ENCODE results near the gene PRPF19. TPM values are rescaled to one million over a fixed set of nuclear protein-coding genes. Genes with fewer than 3 reads are reported as not detected.

Gene PRPF19
- total and polyA plus RNA-seq, 2 of the 8 experiments (the other 6 are each of a cell fraction or from before 2014, with no cell fraction given), result 107 to 141 TPM

- TF ChIP-seq CBX8 (IDR thresholded peaks at IDR 0.05; ENCODE audit: borderline replicate concordance, low read depth, low read length), result no peak
- TF ChIP-seq ZNF274 (IDR thresholded peaks at IDR 0.05; ENCODE audit: borderline replicate concordance, extremely low read depth, low read length), result no peak
- no peak for TF ChIP-seq MAFK (IDR thresholded peaks at IDR 0.05; ENCODE audit: low read depth, low read length)
- TF ChIP-seq CHD1 (IDR thresholded peaks at IDR 0.05; ENCODE audit: low read depth, low read length), result no peak
- no peak for TF ChIP-seq BACH1 (IDR thresholded peaks at IDR 0.05; ENCODE audit: low read length)
- no peak for TF ChIP-seq BCL11A (IDR thresholded peaks at IDR 0.05; ENCODE audit: low read depth in 2 of 2, low read length in 2 of 2)
- peak in 1 of 2 experiments; percentile 25; a peak in 1 of 3 replicates for TF ChIP-seq POLR2A (IDR thresholded peaks at IDR 0.05; ENCODE audit: control extremely low read depth in 1 of 2, low read depth in 2 of 2, low read length in 2 of 2)
- TF ChIP-seq GTF2F1 (IDR thresholded peaks at IDR 0.05; ENCODE audit: borderline replicate concordance, low read depth, low read length), result no peak
- TF ChIP-seq CREB1 (IDR thresholded peaks at IDR 0.05), result 0 out of 2 replicates have a peak, but pooled peaks have one; percentile 50
- no peak for TF ChIP-seq SIRT6 (IDR thresholded peaks at IDR 0.05; ENCODE audit: low read length)
- no peak for TF ChIP-seq SUZ12 (IDR thresholded peaks at IDR 0.05; ENCODE audit: low read length)
- TF ChIP-seq CEBPB (IDR thresholded peaks at IDR 0.05; ENCODE audit: low read depth, low read length), result no peak
- TF ChIP-seq NRF1 (IDR thresholded peaks at IDR 0.05; ENCODE audit: low read depth, low read length), result no peak
- no peak for TF ChIP-seq RNF2 (IDR thresholded peaks at IDR 0.05; ENCODE audit: borderline replicate concordance, low read depth, low read length, missing control alignments, poor library complexity, severe bottlenecking)
- TF ChIP-seq SP2 (IDR thresholded peaks at IDR 0.05; ENCODE audit: low read length), result no peak
- no peak for TF ChIP-seq KDM5A (IDR thresholded peaks at IDR 0.05; ENCODE audit: low read length)
- peak; percentile 31 for TF ChIP-seq TAF7 (optimal IDR thresholded peaks at IDR 0.05; ENCODE audit: borderline replicate concordance, low read depth, low read length)
- TF ChIP-seq SIN3A (conservative IDR thresholded peaks at IDR 0.05 in 1 of 2, IDR thresholded peaks at IDR 0.05 in 1 of 2; ENCODE audit: low read depth in 1 of 2, low read length in 2 of 2), result peak; percentile 31 to 59; a peak in 2 of 4 replicates
- no peak for TF ChIP-seq SP1 (IDR thresholded peaks at IDR 0.05; ENCODE audit: low read depth, low read length)
- no peak for TF ChIP-seq SRF (IDR thresholded peaks at IDR 0.05; ENCODE audit: low read depth, low read length)
- TF ChIP-seq RFX5 (IDR thresholded peaks at IDR 0.05; ENCODE audit: borderline replicate concordance, low read depth, low read length), result no peak
- no peak for TF ChIP-seq KDM1A (IDR thresholded peaks at IDR 0.05; ENCODE audit: borderline replicate concordance, low read length)
- no peak for TF ChIP-seq HDAC6 (IDR thresholded peaks at IDR 0.05; ENCODE audit: low read depth, low read length)
- TF ChIP-seq ATF2 (IDR thresholded peaks at IDR 0.05; ENCODE audit: low read length), result no peak
Observed at GRCh38 chr11:60924110-60924905, 17.9 kb upstream of the PRPF19 start, which contains the start of gene TMEM132A (continued).
